HCT116 (cell line): ENCODE results near the gene ZNF618. TPM values are rescaled to one million over a fixed set of nuclear protein-coding genes. Genes with fewer than 3 reads are reported as not detected.

Experiments
- ATAC-seq: fragments of 200-7000 bp; cut with Tn5 transposase; 2 replicates; pipeline ENCODE4 v1.9.1; 2020; ENCODE audit warnings: mild to moderate bottlenecking, moderate library complexity
- BruUV-seq: library from RNA; stranded (reverse); fragments of 400-500 nt; replicated peaks from 2 replicates; lab custom pipeline; 2021; lab: Mats Ljungman, UMichigan
- CTCF ChIA-PET: fragments of 300-600 bp; sonication (Branson Sonifier 250); formaldehyde crosslinking; loops from one replicate; lab custom pipeline; 2021; ENCODE audit warnings: antibody characterized with exemption; lab: Charles Lee
- POLR2A ChIA-PET: fragments of 300-600, 350-600 bp; sonication (Branson Sonifier 250); formaldehyde crosslinking; loops from one replicate; lab custom pipeline; 2021; ENCODE audit warnings: antibody characterized with exemption; lab: Charles Lee
- RAD21 ChIA-PET, 2 experiments: fragments of 300-600 bp; sonication (Branson Sonifier 250); formaldehyde crosslinking; loops; one replicate each; lab custom pipeline; 2023; ENCODE audit warnings: low total read pairs in 2 of 2; ENCODE audit not compliant: uncharacterized antibody in 2 of 2, unreplicated experiment in 2 of 2, low non-redundant PET in 1 of 2; lab: Charles Lee
- DNase-seq: peaks from one replicate; pipeline ENCODE4 v3.0.0-alpha.2; 2010; ENCODE audit warnings: low read depth, low spot score
- H2AFZ ChIP-seq: fragments of 200-600 bp; shearing (Covaris generic), sonication (generic); 2 replicates; pipeline ENCODE4 v1.6.1; 2017; ENCODE audit warnings: low read depth, mixed run types, mixed read lengths, antibody characterized with exemption, low read length; ENCODE audit not compliant: poor library complexity, severe bottlenecking
- H3K27ac ChIP-seq: 2 replicates; pipeline ENCODE4 v1.5.1; 2012; ENCODE audit warnings: low read depth, low read length
- H3K27me3 ChIP-seq: fragments of 200-600 bp; sonication (generic); 2 replicates; pipeline ENCODE4 v1.6.1; 2016; ENCODE audit warnings: mixed run types, low read length, mixed read lengths; ENCODE audit not compliant: insufficient read depth
- H3K36me3 ChIP-seq, 2 experiments: fragments of 200-500 bp in 1 of 2; fragments of 200-600 bp in 1 of 2; sonication (Bioruptor generic) in 1 of 2; sonication (generic) in 1 of 2; 2 replicates each; pipeline versions ENCODE4 v1.5.1 to v1.6.1; 2014 to 2016; ENCODE audit warnings: low read length in 2 of 2, inconsistent platforms in 1 of 2, mixed read lengths in 1 of 2, mixed run types in 1 of 2; ENCODE audit not compliant: insufficient read depth in 2 of 2, control insufficient read depth in 1 of 2
- H3K4me1 ChIP-seq, 2 experiments: fragments of 200-600 bp in 1 of 2; sonication (generic) in 1 of 2; 2 replicates each; pipeline versions ENCODE4 v1.5.1 to v1.6.1; 2012 to 2017; ENCODE audit warnings: low read length in 2 of 2, inconsistent platforms in 1 of 2, mild to moderate bottlenecking in 1 of 2, mixed read lengths in 1 of 2, mixed run types in 1 of 2, moderate library complexity in 1 of 2; ENCODE audit not compliant: insufficient read depth in 2 of 2, control insufficient read depth in 1 of 2
- H3K4me2 ChIP-seq: fragments of 200-600 bp; sonication (generic); 2 replicates; pipeline ENCODE4 v1.6.1; 2017; ENCODE audit warnings: mixed run types, low read length, mixed read lengths
- H3K4me3 ChIP-seq, 2 experiments: fragments of 200-600 bp in 1 of 2; sonication (generic) in 1 of 2; replicated peaks in 1 of 2; 2 replicates each; pipeline ENCODE4 v1.5.1; 2011 to 2016; ENCODE audit warnings: low read length in 2 of 2, control low read depth in 1 of 2, low read depth in 1 of 2, mild to moderate bottlenecking in 1 of 2, mixed read lengths in 1 of 2, mixed run types in 1 of 2
- H3K79me2 ChIP-seq: fragments of 200-600 bp; sonication (generic); 2 replicates; pipeline ENCODE4 v1.6.1; 2017; ENCODE audit warnings: mild to moderate bottlenecking, mixed run types, low read length, moderate library complexity, mixed read lengths; ENCODE audit not compliant: insufficient read depth
- H3K9ac ChIP-seq: fragments of 200-600 bp; sonication (generic); 2 replicates; pipeline ENCODE4 v1.6.1; 2016; ENCODE audit warnings: low read length, mixed read lengths
- H3K9me2 ChIP-seq: fragments of 200-600 bp; sonication (generic), shearing (Covaris generic); 2 replicates; pipeline ENCODE4 v1.6.1; 2017; ENCODE audit warnings: mixed run types, mild to moderate bottlenecking, moderate library complexity; ENCODE audit not compliant: insufficient read depth
- H3K9me3 ChIP-seq, 2 experiments: fragments of 200-500 bp in 1 of 2; fragments of 200-600 bp in 1 of 2; sonication (Bioruptor generic) in 1 of 2; sonication (generic) in 1 of 2; 2 replicates each; pipeline ENCODE4 v1.6.1; 2014 to 2017; ENCODE audit warnings: low read length in 2 of 2, mixed read lengths in 2 of 2, inconsistent platforms in 1 of 2, low read depth in 1 of 2, mild to moderate bottlenecking in 1 of 2, mixed run types in 1 of 2, moderate library complexity in 1 of 2; ENCODE audit not compliant: control insufficient read depth in 1 of 2, insufficient read depth in 1 of 2
- H4K20me1 ChIP-seq: fragments of 200-600 bp; sonication (generic), shearing (Covaris generic); 2 replicates; pipeline ENCODE4 v1.6.1; 2017; ENCODE audit warnings: mixed run types, mild to moderate bottlenecking, moderate library complexity; ENCODE audit not compliant: insufficient read depth
- CBX3 ChIP-seq: IDR thresholded peaks from 2 replicates; pipeline ENCODE4 v1.6.1; 2012; ENCODE audit warnings: low read depth
- CEBPB ChIP-seq: IDR thresholded peaks from 2 replicates; pipeline ENCODE4 v1.6.1; 2012; ENCODE audit warnings: low read depth
- EGR1 ChIP-seq: IDR thresholded peaks from 2 replicates; pipeline ENCODE4 v1.6.1; 2012; ENCODE audit warnings: low read depth
- EZH2 ChIP-seq: fragments of 200-600 bp; sonication (generic); IDR thresholded peaks from 2 replicates; pipeline ENCODE4 v1.6.1; 2017; ENCODE audit warnings: antibody characterized with exemption, mixed run types
- EZH2phosphoT487 ChIP-seq: fragments of 200-600 bp; IDR thresholded peaks from 2 replicates; pipeline ENCODE4 v1.6.1; 2018; ENCODE audit warnings: antibody characterized with exemption, borderline replicate concordance
- JUND ChIP-seq: IDR thresholded peaks from 2 replicates; pipeline ENCODE4 v1.6.1; 2012
- POLR2A ChIP-seq: IDR thresholded peaks from 2 replicates; pipeline ENCODE4 v1.7.0; 2011; ENCODE audit warnings: borderline replicate concordance; ENCODE audit not compliant: insufficient read depth, insufficient read length; ENCODE audit errors: extremely low read depth
- POLR2AphosphoS5 ChIP-seq: IDR thresholded peaks from 2 replicates; pipeline ENCODE4 v1.6.1; 2011; ENCODE audit warnings: mild to moderate bottlenecking, low read depth, low read length, moderate library complexity
- REST ChIP-seq: IDR thresholded peaks from 2 replicates; pipeline ENCODE4 v1.6.1; 2012; ENCODE audit warnings: low read depth
- SP1 ChIP-seq: IDR thresholded peaks from 2 replicates; pipeline ENCODE4 v1.6.1; 2012; ENCODE audit warnings: low read depth
- SRF ChIP-seq: IDR thresholded peaks from 2 replicates; pipeline ENCODE4 v1.6.1; 2012; ENCODE audit warnings: low read depth
- ZFX ChIP-seq: fragments of 450-650 bp; IDR thresholded peaks from 2 replicates; pipeline ENCODE4 v1.6.1; 2017
- ZNF274 ChIP-seq: fragments of 200-500 bp; sonication (Bioruptor generic); IDR thresholded peaks from 2 replicates; pipeline ENCODE4 v1.6.1; 2014; ENCODE audit warnings: mild to moderate bottlenecking, low read depth, low read length, inconsistent platforms
- intact Hi-C: fragments of 100-400 bp; cut with micrococcal nuclease; formaldehyde crosslinking; loops from 2 replicates; pipeline ENCODE4 v1.10.0; 2022
- total RNA-seq: library from RNA; stranded (reverse); gene quantifications from one replicate; pipeline ENCODE4 v1.2.1, GENCODE V29; 2021; ENCODE audit not compliant: unreplicated experiment
- TF ChIP-seq, protein P1 (sequence below): IDR thresholded peaks from 2 replicates; pipeline ENCODE4 v1.6.1; 2012

The ZNF618 gene
- total RNA-seq, 1 experiment from 2014 or later: 13.5 TPM

DNA sequence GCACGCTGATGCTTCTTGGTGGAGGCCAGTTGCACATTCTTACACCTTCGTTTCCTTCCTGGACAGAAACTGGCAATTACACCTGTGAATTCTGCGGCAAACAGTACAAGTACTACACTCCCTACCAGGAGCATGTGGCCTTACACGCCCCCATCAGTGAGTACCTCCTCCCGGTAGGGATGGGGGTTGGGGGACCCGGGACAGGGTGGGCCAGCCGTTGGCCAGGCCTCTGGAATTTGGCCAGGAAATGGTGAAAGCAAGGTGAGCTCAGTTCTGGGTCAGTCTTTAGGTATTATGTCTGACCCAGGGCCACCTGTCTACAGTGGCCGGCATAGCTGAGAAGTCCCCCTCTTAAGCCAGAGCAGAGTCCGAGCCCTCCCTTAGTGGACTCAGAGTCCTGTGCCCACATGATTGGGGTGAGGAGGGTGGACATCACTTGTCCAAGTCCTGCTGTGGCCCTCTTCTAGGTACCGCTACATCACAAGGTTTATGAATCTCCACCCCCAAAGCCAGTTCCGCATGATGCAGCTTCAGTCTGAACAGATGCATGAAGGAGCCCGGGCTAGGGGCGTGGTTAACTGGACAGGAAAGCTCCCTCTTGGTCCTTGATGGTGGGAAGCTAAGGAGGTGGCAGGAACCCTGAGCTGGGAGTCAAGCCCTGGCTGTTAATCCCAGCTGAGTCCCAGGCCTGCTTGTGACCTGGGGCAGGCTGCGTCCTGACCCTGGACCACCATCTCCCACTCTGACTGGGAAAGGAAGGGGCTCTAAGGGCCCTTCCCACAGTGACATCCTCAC, 140.7 kb downstream of the ZNF618 start:
- H3K36me3 ChIP-seq: no peaks in the 10 kb centered on the region; a peak in 1 of 4 replicates
- H3K4me2 ChIP-seq: no peak overlapping the region
- no peak overlapping the region for H3K27ac ChIP-seq
- no peak for ATAC-seq
- no peaks in the 10 kb centered on the region for H3K4me1 ChIP-seq
- BruUV-seq: no TSS peak
- no peaks in the 10 kb centered on the region for H3K27me3 ChIP-seq
- no peak overlapping the region for H3K4me3 ChIP-seq
- no peaks in the 10 kb centered on the region for H3K9me2 ChIP-seq
- no peak for TF ChIP-seq JUND
- TF ChIP-seq POLR2A: no peak
- no peak for DNase-seq
- no peaks in the 10 kb centered on the region for H4K20me1 ChIP-seq
- ChIA-PET CTCF (no interaction called here), RAD21 (no interaction called here), POLR2A (no interaction called here)
- H3K79me2 ChIP-seq: no peaks in the 10 kb centered on the region
- no peak overlapping the region for H2AFZ ChIP-seq
- H3K9ac ChIP-seq: no peak overlapping the region
- intact Hi-C loops: no loop called here
- no peaks in the 10 kb centered on the region for H3K9me3 ChIP-seq

- Histone ChIP-seq H2AFZ (no peak overlapping the region), H3K27me3 (no peaks in the 10 kb centered on the region), H3K9me2 (no peaks in the 10 kb centered on the region), H3K27ac (no peak overlapping the region), H4K20me1 (no peaks in the 10 kb centered on the region), H3K36me3 (0 out of 4 replicates have a peak, but pooled peaks cover 0 to 4% of the 10 kb centered on the region in 2 experiments), H3K4me3 (no peak overlapping the region), H3K79me2 (no peaks in the 10 kb centered on the region), H3K4me2 (no peak overlapping the region), H3K9me3 (peaks cover 0 to 6% of the 10 kb centered on the region in 2 experiments; a peak in 1 of 4 replicates), H3K4me1 (no peaks in the 10 kb centered on the region), H3K9ac (no peak overlapping the region)
- DNase-seq (no peak), ATAC-seq (no peak)
- POLR2A ChIA-PET: no interaction called here
- CTCF ChIA-PET: no interaction called here
- BruUV-seq: no TSS peak
- RAD21 ChIA-PET: no interaction called here
- intact Hi-C loops: no loop called here
- TF ChIP-seq SP1 (no peak), JUND (no peak), EZH2 (no peak), EGR1 (no peak), CBX3 (no peak), POLR2A (no peak), ZNF274 (no peak), REST (no peak), POLR2AphosphoS5 (no peak), ZFX (no peak), SRF (no peak), EZH2phosphoT487 (no peak), CEBPB (no peak)
- TF ChIP-seq, protein P1, sequence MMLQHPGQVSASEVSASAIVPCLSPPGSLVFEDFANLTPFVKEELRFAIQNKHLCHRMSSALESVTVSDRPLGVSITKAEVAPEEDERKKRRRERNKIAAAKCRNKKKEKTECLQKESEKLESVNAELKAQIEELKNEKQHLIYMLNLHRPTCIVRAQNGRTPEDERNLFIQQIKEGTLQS: no peak
Measured at GRCh38 chr9:114017741-114018715, 141.9 kb downstream of the ZNF618 start.
